Fibroblast of skin of abdomen (primary cell): ENCODE data around the gene SAPCD1.
"Not testable (repeated sequence)": the region's sequence is repeated elsewhere in the genome, so short reads cannot be mapped to it uniquely, and the experiment has no call there.

Source experiments
- DNase-seq: peaks from one replicate; pipeline ENCODE4 v3.0.0-alpha.2; 2013

Gene SAPCD1

GRCh38 chr6:31805939-31806469 lies 43.5 kb downstream of the SAPCD1 start:
- DNase-seq: no peak

- DNase-seq: peak; percentile 96
Observed at GRCh38 chr6:31806470-31807272, 44.2 kb downstream of the SAPCD1 start, which contains the start of gene LSM2. Gene LSM2, minus strand, starts transcription at chr6:31806966. Its CDS starts 209 bp downstream, at chr6:31806757.

DNA sequence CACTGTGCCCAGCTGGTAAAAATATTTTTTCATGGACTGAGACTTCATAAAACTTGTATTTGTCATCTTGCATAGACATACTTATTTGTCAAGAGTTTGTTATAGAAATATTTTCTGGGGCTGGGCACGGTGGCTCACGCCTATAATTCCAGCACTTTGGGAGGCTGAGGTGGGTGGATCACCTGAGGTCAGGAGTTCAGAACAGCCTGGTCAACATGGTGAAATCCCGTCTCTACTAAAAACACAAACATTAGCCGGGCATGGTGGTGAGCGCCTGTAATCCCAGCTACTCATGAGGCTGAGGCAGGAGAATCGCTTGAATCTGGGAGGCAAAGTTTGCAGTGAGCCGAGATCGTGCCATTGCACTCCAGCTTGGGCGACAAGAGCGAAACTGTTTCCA lies 46.1 kb downstream of the SAPCD1 start:
- not testable (repeated sequence) for DNase-seq

DNA sequence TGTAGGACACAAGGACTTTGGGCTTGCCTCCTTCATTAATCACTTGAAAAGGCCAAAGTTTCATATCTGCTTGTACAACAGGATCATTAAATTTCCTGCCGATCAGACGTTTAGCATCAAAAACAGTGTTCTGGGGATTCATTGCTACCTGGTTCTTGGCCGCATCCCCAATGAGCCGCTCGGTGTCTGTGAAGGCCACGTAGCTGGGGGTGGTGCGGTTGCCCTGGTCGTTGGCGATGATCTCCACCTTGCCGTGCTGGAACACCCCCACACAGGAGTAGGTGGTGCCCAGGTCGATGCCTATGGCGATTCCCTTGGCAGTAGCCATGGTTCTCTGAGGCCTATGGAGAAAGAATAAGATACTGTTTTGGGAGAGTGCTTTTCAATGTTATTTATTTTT lies 49.2 kb downstream of the SAPCD1 start:
- DNase-seq: no peak

GRCh38 chr6:31813465-31813849 lies 51.0 kb downstream of the SAPCD1 start:
- no peak for DNase-seq
